Amniotic stem cell (primary cell): ENCODE measurements around the gene HS6ST2.
"Not testable (repeated sequence)": the region's sequence is repeated elsewhere in the genome, so short reads cannot be mapped to it uniquely, and the experiment has no call there.

Experiments
- DNase-seq: peaks from one replicate; lab custom pipeline; 2025; lab: John Stamatoyannopoulos, UW

The HS6ST2 gene

GRCh38 chrX:132940727-132941327 lies 17.6 kb downstream of the HS6ST2 start:
- no peak for DNase-seq

GRCh38 chrX:132933170-132933569 lies 25.3 kb downstream of the HS6ST2 start:
- no peak for DNase-seq

- DNase-seq, result no peak
Observed at GRCh38 chrX:132924426-132924825, 34.0 kb downstream of the HS6ST2 start.

GRCh38 chrX:132918523-132918922 lies 39.9 kb downstream of the HS6ST2 start:
- no peak for DNase-seq

- DNase-seq, result no peak
Observed at GRCh38 chrX:132916349-132916748, 42.1 kb downstream of the HS6ST2 start.

GRCh38 chrX:132909643-132910042 lies 48.8 kb downstream of the HS6ST2 start:
- no peak for DNase-seq

GRCh38 chrX:132908891-132909290 lies 49.5 kb downstream of the HS6ST2 start:
- DNase-seq, result no peak

- DNase-seq, result no peak
Observed at GRCh38 chrX:132900633-132901293, 57.7 kb downstream of the HS6ST2 start.

GRCh38 chrX:132887569-132887968 lies 70.9 kb downstream of the HS6ST2 start:
- no peak for DNase-seq

GRCh38 chrX:132883358-132883915 lies 75.0 kb downstream of the HS6ST2 start:
- DNase-seq, result no peak

GRCh38 chrX:132880753-132881152 lies 77.7 kb downstream of the HS6ST2 start:
- not testable (repeated sequence) for DNase-seq

- no peak for DNase-seq
Observed at GRCh38 chrX:132877954-132878536, 80.4 kb downstream of the HS6ST2 start.

GRCh38 chrX:132876523-132877338 lies 81.7 kb downstream of the HS6ST2 start:
- no peak for DNase-seq

- DNase-seq, result no peak
Observed at GRCh38 chrX:132875650-132876522, 82.5 kb downstream of the HS6ST2 start.

GRCh38 chrX:132862562-132862961 lies 95.9 kb downstream of the HS6ST2 start:
- no peak for DNase-seq

- DNase-seq, result no peak
Observed at GRCh38 chrX:132861076-132861475, 97.4 kb downstream of the HS6ST2 start.

GRCh38 chrX:132860200-132860599 lies 98.2 kb downstream of the HS6ST2 start:
- no peak for DNase-seq

GRCh38 chrX:132858018-132858417 lies 100.4 kb downstream of the HS6ST2 start:
- DNase-seq, result no peak

GRCh38 chrX:132855780-132856341 lies 102.6 kb downstream of the HS6ST2 start:
- DNase-seq, result no peak

- DNase-seq, result no peak
Observed at GRCh38 chrX:132853040-132853439, 105.4 kb downstream of the HS6ST2 start.
